HG03378 (cell line): ENCODE measurements around the gene SPRR2F.

Source experiments
- ATAC-seq: cut with Tn5 transposase; IDR thresholded peaks from one replicate; pipeline ENCODE4 v1.9.1; 2021; ENCODE audit warnings: mild to moderate bottlenecking, moderate library complexity; ENCODE audit not compliant: unreplicated experiment

Gene SPRR2F

DNA sequence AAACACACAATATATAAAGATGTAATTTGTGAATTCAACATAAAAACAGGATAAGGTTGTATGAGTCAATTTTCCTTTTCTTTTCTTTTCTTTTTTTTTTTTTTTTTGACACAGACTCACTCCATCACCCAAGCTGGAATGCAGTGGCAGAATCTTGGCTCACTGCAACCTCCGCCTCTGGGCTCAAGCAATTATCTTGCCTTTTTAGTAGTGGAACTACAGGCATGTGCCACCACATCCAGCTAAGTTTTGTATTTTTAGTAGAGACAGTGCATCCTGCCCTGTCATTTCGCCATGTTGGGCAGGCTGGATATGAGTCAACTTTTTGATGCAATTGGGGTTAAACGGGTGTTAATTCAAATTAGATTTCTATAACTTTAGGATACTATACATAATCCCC is 31.6 kb downstream of the SPRR2F start:
- no peak for ATAC-seq

DNA sequence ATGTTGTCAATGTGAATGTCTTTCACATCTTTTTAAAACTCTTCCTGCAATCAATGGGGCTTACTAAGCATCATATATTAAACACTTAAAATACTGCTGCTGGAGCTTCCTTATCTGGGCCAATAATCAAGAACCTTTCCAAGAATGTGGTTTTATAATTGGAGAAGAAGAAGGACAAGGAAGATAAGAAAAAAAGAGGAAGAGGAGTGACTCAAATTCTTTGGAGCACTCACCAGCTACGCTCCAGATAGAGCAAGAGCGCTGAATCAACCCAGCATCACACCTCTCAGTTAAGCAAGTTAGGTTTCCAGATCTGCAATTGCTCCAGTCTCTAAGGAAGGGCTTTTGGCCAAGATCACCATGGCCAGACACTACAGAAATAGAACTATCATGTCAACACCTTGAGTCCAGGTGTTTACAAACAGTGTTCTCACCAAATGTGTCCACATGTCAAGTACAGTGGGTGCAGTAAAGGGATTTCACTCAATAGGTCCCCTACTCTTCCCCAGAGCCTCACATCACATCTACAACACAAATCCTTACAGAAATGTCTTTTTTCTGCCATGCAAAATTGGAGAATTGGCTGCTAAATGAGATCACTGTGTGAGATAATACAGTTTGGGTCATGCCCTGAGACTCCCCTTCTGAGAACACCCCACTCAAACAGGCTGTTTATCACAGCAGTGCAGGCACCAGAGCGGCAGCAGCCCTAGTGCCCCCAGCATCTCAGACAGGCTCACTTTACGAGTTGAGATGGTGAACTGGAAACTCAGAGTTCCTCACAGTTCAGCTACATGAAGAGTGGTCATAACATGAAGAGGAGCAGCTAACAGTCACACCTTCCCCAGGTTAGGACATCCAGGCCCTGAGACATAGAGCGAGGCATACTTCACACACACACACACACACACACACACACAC is 40.2 kb downstream of the SPRR2F start:
- ATAC-seq, result no peak

DNA sequence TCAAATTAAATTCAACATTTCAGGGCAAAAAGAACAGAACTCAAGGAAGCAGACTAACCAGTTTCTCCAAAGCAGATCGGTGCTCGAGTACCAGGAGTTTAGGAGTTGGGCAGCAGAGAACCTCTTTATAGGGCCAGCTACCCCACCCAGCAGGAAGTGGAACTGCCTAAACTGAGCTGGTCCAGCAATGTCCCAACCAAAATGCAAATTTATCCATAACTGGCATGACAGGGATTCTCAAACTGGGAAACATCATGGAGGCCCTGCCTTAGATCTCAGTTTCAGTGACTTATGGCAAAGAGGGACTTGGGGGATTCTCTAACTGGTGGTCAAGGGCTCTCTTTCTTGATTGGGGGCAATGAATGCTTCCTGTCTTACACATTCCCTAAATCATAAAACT is 41.8 kb downstream of the SPRR2F start, which contains the start of gene SPRR2B:
Gene SPRR2B (minus strand): TSS at position 101 of the 400 bp plus-strand sequence. CDS start 772 bp downstream, outside the sequence.
- ATAC-seq, result no peak

- ATAC-seq, result no peak
Observed at GRCh38 chr1:153070243-153070642, 43.1 kb downstream of the SPRR2F start.
